Body of pancreas (tissue), 4 donors: Measurements from ENCODE around the gene FHL1.

Experiments used
- CTCF ChIP-seq, 7 experiments: fragments of 450-650 bp in 4 of 7; fragments of 200-600 bp in 3 of 7; sonication (generic) in 3 of 7; IDR thresholded peaks; one replicate each; pipeline ENCODE4 v1.5.1; 2016 to 2019; ENCODE audit warnings: antibody characterized with exemption in 7 of 7
- POLR2A ChIP-seq, 3 donors: fragments of 450-650 bp; IDR thresholded peaks; one replicate each; pipeline ENCODE4 v1.6.1; 2016; ENCODE audit warnings: antibody characterized with exemption in 3 of 3, mild to moderate bottlenecking in 2 of 3

GRCh38 chrX:136256026-136256425 lies 108.7 kb downstream of the FHL1 start:
- TF ChIP-seq CTCF (IDR thresholded peaks at IDR 0.05), result no peak
- TF ChIP-seq POLR2A (IDR thresholded peaks at IDR 0.05), result no peak
